ENCODE measurements around the gene PLTP. TPM values are rescaled to one million over a fixed set of nuclear protein-coding genes. Genes with fewer than 3 reads are reported as not detected.
A peak's percentile ranks its signal among the peaks of the same experiment; 100 is the strongest.
"Not testable (repeated sequence)": the region's sequence is repeated elsewhere in the genome, so short reads cannot be mapped to it uniquely, and the experiment has no call there.

The PLTP gene
- total RNA-seq, 1 donor from 2014 or later, result 19.0 TPM

DNA sequence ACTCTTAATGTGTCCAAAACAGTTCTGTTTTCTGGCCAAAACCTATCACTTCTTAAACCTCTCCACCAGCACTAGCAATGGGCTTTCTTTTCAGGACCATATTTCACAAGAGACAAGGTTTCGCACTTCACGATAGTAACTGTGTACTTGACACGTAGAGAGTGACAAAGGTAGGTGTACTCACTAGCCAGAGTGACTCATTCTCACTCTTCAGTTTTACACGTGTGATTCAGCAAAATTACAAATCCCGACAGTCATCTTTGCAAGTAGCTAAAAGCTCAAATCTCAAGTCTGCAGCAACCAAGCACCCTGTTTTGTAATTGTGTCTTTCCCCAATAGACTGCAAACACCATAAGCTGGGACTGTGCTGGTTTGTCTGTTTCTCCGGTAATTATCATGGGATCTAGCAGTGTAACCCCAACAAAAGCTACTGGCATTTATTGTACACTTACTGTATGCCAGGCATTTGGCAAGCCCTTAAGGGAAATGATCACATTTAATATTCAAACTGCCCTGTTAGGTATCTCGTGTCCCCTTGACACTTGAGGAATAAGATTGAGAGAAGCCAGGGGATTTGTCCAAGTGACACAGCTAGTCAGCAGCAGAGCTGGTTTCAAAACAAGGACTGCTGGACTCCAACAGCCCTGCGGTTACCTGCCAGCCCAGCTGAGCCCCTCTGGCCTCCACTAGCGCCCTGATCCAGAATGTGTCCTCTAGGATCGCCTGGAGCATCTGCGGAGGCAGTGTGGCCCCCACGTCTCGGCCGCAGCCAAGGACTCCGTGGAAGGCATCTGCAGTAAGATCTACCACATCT, 32.4 kb upstream of the PLTP start:
- DNase-seq, result no peak

DNA sequence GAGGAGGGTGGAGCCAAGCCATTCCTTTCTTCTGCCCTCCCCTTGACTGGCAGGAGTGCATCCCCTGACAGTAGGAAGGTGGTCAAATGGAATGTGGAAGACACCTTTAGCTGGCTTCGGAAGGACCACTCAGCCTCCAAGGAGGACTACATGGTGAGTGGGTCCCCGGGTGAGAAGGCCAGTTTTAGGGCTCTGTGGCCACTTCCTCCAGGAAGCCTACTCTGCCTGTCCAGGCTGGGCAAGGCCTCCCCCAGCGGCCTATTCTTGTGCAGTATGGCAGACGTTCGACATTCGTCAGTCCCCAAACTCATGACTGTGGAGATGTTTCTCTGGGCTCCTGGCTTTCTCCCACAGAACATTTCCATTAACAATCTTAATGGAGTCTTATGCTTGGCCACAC, 31.7 kb upstream of the PLTP start:
- no peak for DNase-seq

DNA sequence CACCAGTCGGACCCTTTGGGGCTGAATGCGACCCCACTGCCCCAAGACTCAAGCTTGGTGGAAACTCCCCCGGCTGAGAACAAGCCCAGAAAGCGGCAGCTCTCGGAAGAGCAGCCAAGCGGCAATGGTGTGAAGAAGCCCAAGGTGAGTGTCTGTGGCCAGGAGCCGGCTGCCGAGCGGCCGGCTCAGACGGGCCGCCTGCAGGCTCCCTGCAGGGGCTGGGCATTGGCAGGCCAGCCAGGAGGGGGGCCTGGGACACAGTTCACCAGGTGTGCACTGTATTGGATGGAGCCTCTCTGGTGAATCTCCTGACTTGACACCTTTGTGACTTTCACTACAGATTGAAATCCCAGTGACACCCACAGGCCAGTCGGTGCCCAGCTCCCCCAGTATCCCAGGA, 28.5 kb upstream of the PLTP start:
- DNase-seq, result no peak

DNA sequence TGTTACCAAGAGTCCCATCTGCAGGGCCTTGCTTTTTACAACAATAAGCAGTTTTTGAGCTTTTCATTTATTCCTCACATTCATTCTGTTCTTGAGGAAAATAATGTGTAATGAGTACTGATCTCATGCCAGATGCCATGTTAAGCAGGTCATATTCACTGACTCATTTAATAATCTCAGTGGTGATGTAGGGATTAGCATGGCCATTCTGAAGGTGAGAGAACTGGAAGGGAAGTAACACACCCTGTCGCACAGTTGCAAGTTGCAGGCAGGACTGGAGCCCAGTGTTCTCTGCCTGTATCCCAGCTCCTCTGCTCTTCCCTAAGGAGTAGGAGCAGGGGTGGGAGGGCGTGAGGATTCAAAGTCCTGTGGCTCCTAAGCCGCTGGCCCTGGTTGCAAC, 28.1 kb upstream of the PLTP start:
- no peak for DNase-seq

DNA sequence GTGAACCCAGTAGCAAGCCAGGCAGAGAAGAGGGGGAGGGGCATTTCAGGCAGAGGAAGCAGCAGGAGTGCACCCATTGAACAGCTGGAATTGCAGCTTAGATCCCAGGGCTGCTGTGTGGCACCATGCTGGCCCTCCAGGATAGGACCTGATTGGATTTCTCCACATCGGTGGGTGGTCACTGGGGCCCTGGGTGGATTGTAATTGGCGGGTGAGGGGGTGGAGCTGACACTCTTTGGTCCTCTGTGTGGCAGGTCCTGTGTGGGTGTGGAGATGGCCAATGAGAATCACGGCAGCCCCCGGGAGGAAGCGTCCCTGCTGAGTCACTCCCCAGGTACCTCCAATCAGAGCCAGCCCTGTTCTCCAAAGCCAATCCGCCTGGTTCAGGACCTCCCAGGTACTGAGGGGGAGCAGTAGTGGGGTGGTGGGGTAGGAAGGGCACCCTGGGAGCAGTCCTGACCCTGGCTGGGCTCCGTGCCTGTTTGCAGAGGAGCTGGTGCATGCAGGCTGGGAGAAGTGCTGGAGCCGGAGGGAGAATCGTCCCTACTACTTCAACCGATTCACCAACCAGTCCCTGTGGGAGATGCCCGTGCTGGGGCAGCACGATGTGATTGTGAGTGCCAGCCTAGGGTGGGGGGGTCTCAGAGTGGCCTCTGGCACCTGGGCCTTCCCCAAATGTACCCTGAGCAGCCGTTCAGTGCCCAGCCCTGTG, 26.9 kb upstream of the PLTP start:
- no peak for DNase-seq

DNA sequence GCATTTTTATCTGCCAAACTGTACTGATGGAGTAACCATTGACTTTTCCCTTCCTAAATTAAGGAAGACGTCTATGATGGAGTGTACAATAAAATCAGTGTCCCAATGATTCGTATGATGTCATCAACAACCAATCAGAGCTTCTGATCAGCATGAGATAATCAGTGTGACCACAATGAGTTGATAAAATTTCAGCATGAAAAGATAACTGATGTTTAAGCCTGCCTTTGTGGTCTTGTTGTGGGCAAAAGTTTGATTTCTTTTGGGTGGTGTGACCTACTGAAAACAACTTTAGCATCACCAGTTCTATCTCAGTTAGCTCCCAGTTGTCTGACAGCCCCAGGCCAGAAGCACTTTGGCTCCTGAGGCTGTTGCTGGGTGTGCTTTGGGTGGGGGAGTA, 25.8 kb upstream of the PLTP start:
- DNase-seq, result no peak

DNA sequence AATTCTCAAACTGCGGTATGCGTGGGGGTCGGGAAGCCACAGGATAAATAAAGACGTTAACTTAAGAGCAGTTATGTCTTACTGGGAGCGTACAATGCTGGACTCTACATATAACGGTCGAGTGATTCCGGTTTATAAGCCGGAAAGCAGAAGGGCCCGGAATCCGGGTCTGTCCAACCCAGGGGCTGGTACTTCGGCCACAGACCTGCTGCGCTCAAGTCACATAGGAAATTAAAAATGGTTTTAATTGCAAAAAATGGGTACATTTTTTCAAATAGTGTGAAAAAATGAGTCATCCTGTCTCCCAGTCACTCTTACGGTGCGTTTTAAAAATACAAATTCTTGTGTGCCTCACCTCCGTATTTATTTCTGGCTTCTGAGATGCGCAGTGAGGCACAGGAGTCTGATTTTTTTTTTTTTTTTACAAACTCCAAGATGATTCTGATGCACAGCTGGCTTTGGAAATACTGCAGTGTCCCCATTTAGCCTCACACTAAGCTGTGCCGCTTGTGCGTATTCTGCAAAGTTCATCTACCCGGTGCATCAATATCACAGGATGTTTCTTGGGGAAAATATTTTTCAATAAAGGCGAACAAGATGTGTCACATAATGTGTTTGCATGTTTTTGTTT, 23.6 kb upstream of the PLTP start:
- DNase-seq, result no peak

DNA sequence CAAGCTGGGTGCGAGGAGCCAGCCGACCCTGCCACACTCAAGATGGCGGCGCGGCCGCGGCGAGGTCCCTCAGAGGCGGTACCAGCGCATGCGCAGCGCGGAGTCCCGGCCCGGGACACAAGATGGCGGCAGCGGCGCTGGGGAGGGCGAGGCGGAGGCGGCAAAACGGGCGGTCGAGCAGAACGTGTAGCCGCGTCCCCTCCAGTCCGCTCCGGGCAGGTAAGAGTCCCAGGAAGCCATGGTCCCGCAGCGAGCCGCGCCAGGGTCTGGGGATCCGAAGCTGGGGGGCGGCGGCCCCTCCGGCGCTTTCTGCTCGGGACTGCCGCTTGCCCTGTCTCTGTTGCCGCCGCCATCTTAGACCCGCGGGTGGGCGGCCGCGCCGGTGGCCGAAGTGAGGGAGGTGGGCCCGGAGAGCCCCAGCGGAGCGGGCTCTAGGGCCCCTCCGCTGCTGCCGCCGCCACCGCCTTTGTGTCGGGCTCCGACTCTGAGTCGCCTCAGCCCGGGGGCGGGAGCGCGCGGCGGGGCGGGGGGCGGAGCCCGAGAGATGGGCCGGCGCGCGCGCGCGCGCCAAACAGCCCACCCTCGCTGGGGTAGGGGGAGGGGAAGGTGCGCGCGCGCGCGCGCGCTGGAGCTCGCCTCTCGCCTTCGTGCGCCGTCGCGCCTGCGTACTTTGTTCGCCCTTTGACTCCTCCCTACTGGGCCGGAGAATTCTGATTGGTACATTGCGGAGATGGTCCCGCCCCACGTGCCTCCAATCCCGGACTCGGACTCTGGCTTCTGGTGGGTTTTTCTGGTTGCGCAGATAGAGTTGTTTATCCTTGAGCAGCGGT, 22.8 kb upstream of the PLTP start, which contains the start of gene PCIF1:
Gene PCIF1, plus strand, starts transcription at position 98 of the 830 bp plus-strand sequence. CDS start 4,317 bp downstream, outside the sequence.
- DNase-seq, result peak; percentile 95

DNA sequence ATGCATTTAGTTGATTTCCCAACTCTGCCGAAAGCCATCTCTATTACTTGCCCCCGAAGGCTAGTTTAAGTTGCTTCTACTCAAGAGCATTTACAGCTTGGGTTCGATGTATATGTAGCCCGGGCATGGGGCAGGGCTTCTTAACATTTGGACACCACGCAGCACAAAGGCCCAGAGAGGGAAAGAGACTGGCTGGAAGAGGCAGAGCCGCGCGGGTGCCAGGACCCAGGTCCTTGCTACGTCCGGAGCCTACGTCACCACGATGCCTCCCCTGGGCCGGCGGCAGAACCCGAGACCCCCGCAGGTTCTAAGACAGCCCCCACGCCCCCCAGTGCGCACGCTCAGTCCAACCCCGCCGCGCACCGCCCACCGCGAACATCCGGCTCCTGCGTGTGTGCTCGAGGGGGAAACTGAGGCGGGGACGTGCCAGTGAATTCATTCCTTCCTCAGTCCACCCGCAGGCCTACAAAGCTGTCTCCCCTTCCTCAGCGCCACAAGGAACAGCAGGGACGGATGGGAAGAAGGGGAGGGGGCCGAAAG, 22.2 kb upstream of the PLTP start:
- peak; percentile 75 for DNase-seq

DNA sequence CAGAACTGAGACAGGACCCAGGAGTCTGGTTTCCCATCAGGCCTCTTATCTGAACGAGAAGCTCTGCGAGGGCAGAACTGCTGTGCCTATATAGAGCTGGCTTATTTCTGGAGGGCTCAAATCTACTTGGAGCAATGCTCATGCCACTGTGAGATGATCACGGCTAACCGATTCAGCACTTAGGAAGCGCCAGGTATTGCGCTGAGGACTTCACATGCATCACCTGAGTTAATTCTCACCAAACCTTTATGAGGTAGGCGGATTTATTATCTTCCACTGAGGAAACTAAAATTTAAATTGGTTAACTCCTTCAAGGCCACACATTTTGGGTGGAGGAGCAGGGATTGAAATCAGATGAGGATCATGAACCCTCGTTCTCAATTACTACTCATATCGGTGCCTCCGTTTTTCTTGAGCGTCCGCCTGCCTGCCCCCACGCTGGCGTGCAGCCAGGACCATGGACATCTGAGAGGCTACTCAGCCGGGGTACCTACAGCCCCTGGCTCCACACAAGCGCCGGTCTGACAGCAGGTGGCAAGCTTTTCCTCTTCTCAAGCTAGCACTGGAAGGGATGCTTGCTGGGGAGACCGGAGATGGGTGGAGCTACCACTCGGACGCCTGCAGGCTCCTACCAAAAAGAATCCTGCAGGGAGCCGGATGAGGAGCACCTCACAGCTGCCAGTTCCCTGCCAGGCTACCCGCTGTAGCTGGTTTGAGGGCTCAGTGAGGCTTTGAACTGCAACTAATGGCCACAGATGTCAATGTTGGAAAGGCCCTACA, 21.5 kb upstream of the PLTP start:
- DNase-seq, result peak; percentile 70

DNA sequence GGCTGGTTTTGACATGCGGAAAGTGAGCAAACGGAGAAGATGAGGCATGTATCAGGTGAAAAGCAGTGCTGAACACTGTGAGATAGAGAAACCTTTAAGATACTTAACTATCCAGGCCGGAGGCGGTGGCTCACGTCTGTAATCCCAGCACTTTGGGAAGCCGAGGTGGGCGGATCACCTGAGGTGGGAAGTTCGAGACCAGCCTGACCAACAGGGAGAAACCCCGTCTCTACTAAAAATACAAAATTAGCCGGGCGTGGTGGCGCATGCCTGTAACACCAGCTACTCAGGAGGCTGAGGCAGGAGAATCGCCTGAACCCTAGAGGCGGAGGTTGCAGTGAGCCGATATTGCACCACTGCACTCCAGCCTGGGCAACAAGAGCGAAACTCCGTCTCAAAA, 19.7 kb upstream of the PLTP start:
- not testable (repeated sequence) for DNase-seq

DNA sequence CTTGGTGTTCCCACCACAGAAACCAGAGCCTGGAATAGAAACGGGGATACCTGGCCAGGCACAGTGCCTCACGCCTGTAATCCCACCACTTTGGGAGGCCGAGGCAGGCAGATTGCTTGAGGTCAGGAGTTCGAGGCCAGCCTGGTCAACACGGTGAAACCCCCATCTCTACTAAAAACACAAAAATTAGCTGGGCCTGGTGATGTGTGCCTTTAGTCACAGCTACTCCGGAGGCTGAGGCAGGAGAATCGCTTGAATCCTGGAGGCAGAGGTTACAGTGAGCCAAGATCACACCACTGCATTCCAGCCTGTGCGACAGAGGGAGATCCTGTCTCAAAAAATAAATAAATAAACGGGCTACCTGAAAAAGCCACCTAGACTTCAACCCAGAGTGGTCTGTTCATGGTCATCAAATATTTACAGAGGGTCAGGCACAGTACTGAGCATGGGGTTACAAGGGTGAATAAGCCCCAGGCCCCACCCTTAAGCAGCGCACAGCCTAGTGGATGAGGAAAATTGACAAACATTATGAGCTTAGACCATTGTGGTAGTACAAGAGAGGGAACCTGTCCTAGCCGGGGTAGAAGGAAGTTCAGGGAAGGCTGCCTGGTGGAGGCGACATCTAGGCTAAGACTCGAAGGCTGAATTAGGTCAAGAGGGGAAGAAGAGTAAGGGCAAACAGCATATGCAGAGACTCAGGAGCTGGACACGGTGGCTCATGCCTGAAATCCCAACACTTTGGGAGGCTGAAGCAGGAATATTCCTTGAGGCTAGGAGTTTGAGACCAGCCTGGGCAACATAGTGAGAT, 15.3 kb upstream of the PLTP start:
- no peak for DNase-seq

DNA sequence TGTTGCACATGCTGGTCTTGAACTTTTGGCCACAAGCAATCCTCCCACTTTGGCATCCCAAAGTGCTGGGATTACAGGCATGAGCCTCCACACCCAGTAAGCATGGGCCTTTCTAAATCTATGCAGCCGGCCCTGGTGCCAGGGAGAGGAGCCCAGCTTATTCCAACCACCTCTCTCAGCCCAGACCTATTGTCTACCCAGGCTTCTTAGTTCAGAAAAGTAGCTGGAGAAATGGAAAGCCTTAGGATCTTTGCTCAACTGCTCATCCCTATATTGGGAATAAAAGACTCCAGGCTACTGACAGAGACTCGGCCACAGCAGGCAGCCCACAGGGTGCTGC, 14.7 kb upstream of the PLTP start:
- no peak for DNase-seq

DNA sequence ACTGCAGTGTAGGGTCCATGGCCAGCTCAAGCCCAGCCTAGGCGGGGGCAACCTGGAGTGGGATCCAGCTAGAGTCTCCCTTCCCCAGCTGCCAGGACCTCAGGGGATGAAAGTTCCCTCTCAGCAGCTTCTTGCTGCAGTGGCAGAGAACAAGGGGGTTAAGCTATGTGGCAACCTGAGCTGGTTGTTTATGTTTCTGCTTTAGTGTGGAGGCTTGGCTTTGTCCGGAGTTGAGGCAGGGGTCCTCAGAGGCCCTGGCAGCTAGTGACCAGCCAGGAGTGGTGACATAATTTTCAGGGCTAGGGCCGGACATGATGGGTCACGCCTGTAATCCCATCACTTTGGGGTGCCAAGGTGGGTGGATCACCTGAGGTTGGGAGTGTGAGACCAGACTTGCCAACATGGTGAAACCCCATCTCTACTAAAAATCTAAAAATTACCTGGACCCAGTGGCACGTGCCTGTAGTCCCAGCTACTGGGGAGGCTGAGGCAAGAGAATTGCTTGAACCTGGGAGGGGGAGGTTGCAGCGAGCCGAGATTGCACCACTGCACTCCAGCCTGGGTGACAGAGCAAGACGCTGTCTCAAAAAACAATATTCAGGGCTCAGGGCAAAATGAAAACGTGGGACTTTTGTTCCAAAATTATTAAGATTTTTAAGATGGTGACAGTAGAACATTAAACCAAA, 14.0 kb upstream of the PLTP start:
- no peak for DNase-seq

DNA sequence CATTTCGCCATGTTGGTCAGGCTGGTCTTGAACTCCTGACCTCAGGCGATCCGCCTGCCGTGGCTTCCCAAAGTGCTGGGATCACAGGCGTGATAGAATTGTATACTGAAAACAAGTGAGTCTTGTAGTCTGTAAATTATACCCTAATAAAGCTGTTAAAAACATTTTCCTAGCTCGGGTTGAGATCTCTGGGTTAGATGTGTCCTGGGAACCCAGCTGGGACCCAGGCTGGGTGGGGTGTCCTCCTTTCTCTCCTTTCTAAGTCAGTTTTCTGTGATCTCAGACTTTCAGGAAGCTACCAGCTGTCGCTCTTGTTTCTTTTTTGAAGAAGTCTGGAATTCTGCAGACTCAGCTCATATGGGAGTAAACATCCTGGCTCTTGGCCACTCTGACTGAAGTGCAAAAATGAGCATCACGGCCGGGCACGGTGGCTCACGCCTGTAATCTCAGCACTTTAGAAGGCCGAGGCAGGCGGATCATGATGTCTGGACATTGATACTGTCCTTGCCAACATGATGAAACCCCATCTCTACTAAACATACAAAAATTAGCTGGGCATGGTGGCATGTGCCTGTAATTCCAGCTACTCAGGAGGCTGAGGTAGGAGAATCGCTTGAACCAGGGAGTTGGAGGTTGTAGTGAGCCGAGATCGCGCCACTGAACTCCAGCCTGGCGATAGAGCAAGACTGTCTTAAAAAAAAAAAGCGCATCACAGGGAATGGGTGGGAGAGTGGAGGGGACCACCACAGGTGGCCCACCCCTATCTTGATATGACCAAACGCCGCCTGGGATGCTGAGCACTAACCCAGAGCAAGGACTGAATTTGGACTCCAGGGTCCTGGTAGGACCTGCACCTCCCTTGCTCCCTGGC, 12.7 kb upstream of the PLTP start:
- no peak for DNase-seq

DNA sequence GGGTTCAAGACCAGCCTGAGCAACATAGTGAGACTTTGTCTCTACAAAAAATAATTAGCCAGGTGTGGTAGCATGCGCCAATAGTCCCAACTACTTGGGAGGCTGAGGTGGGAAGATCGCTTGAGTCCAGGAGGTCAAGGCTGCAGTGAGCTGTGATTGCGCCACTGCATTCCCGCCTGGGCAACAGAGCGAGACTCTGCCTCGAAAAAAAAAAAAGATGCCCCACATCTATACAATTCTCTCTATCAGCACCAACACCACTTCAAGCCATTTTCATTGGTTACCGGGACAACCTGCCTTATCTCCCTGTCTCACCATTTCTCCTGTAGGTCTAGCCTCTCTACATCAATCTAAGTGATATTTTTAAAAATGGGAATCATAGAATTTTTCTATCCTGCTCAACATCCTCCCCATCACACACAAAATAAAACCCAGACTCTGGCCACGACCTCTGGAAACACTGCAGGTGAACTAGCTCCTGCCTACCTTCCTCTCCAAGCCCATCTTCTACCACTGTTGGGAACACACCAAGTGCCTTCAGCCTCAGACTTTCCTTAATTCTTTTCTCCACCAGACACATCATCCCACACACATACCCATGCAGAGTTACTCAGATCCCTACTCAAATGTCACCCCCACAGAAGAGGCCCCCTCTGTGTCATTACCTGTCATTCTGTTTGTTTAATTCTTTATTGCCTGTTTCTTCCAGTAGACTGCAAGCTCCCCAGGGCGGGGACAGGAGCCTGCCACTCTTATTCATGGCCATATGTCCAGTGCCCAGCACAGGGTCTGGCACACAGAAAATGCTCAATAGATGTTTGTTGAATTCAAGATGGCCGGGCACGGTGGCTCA, 9.6 kb upstream of the PLTP start:
- no peak for DNase-seq

DNA sequence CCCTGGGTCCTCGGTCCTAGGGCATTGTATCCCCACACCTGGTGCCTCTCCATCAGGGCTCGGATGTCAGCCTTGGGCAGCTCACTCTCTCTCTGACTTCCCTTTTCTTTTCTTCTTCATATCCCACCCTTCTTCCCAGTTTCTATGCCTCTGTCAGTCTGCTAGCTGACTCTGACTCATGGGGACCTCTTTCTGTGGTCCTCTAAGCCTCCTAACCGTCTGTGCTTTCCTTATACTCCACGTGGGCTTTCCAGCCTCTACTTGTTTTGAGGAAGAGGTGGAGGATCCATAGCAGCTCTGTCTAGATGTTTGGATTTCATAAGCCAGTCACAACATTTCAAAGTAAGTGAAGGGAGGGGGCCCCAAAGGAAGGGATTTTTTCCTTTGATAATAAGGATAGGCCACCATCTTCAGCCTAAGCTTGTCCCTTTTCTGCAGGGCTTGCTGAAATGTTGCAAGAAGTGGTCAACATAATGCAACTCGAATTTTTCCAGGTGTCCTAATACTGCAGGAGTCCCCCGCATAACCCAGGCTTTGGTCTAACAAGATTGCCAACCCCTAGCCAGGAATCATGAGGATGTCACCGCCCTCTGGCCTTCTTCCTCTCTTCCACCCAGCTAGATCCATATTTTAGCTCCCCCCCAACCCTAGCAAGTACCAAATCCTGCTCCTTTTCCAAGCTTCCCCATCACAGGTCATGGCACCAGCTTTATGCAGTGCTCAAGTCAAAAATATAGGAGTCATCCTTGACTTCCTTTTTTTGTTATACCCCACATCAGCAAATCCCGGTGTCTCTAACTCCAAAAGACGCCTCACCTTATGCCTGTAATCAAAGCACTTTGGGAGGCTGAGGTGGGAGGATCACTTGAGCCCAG, 8.7 kb upstream of the PLTP start:
- DNase-seq, result no peak
